ENCODE data around the gene ABTB1.

- TF ChIP-seq, protein P1, sequence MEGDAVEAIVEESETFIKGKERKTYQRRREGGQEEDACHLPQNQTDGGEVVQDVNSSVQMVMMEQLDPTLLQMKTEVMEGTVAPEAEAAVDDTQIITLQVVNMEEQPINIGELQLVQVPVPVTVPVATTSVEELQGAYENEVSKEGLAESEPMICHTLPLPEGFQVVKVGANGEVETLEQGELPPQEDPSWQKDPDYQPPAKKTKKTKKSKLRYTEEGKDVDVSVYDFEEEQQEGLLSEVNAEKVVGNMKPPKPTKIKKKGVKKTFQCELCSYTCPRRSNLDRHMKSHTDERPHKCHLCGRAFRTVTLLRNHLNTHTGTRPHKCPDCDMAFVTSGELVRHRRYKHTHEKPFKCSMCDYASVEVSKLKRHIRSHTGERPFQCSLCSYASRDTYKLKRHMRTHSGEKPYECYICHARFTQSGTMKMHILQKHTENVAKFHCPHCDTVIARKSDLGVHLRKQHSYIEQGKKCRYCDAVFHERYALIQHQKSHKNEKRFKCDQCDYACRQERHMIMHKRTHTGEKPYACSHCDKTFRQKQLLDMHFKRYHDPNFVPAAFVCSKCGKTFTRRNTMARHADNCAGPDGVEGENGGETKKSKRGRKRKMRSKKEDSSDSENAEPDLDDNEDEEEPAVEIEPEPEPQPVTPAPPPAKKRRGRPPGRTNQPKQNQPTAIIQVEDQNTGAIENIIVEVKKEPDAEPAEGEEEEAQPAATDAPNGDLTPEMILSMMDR (conservative IDR thresholded peaks at IDR 0.05 in 1 of 2, IDR thresholded peaks at IDR 0.05 in 1 of 2; ENCODE audit: low read depth in 1 of 2, low read length in 2 of 2), result no peak
- TF ChIP-seq EZH2 (IDR thresholded peaks at IDR 0.05; ENCODE audit: low read length, missing control alignments), result no peak
These were observed 16.6 kb downstream of the ABTB1 start for GRCh38 chr3:127689266-127689860.

Data from fibroblast of lung (primary cell).